ENCODE data around the gene MDFIC.

The MDFIC gene

GRCh38 chr7:114903131-114903530 lies 18.8 kb upstream of the MDFIC start:
- DNase-seq (ENCODE audit: low read depth) = no peak
- H3K4me3 ChIP-seq (ENCODE audit: low read depth, low read length) = no peak overlapping the region
- no peak for TF ChIP-seq MYC (IDR thresholded peaks at IDR 0.05; ENCODE audit: low read depth, low read length)
- no peak for TF ChIP-seq POLR2A (IDR thresholded peaks at IDR 0.05; ENCODE audit: extremely low read depth, insufficient read length)
- TF ChIP-seq MAX (IDR thresholded peaks at IDR 0.05; ENCODE audit: low read depth, low read length) = no peak
- no peak for TF ChIP-seq CTCF (IDR thresholded peaks at IDR 0.05; ENCODE audit: low read depth, low read length)

DNA sequence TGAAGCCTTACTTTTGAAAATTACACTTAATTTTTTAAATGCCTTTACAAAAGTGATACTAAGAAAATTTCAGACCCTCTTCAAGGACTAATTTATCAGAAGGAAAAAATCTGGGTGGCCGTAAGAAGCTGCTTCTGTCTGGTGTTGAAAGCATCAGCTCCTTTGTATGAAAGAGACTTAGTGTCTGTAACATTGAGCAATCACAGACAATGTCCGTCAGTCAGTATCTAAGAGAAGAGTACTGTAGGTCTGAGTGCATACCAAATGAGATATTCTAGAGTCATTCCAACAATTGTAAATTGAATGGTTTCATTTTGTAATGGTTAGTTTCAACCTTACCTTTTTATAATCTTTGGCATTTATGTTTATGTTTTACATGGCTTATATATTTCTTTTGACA lies 11.1 kb upstream of the MDFIC start:
- H3K4me3 ChIP-seq (ENCODE audit: low read depth, low read length) = no peak overlapping the region
- TF ChIP-seq MAX (IDR thresholded peaks at IDR 0.05; ENCODE audit: low read depth, low read length) = no peak
- peak; percentile 15 for DNase-seq (ENCODE audit: low read depth)

DNA sequence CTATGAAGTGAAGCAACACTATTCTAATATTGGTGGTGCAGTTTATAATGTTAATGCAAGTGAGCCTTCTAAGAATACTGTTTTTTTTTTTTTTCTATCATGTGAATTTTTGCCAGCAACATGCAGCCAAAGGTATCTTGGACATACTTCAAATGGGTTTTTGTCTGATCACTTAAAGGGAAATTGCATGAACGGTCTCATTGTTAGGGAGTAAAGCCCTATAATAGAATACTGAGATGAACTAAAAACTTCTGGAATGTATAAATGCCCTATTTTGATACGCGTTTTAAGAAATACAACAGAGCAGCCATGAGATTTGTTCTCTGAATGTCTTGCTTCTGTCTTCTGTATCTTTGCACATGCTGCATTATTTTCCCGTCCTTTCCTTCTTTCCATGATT lies 10.5 kb upstream of the MDFIC start:
- H3K4me3 ChIP-seq (ENCODE audit: low read depth, low read length) = no peak overlapping the region
- no peak for DNase-seq (ENCODE audit: low read depth)
- TF ChIP-seq CTCF (IDR thresholded peaks at IDR 0.05; ENCODE audit: low read depth, low read length) (no peak), POLR2A (IDR thresholded peaks at IDR 0.05; ENCODE audit: extremely low read depth, insufficient read length) (no peak), MYC (IDR thresholded peaks at IDR 0.05; ENCODE audit: low read depth, low read length) (no peak), MAX (IDR thresholded peaks at IDR 0.05; ENCODE audit: low read depth, low read length) (no peak)

DNA sequence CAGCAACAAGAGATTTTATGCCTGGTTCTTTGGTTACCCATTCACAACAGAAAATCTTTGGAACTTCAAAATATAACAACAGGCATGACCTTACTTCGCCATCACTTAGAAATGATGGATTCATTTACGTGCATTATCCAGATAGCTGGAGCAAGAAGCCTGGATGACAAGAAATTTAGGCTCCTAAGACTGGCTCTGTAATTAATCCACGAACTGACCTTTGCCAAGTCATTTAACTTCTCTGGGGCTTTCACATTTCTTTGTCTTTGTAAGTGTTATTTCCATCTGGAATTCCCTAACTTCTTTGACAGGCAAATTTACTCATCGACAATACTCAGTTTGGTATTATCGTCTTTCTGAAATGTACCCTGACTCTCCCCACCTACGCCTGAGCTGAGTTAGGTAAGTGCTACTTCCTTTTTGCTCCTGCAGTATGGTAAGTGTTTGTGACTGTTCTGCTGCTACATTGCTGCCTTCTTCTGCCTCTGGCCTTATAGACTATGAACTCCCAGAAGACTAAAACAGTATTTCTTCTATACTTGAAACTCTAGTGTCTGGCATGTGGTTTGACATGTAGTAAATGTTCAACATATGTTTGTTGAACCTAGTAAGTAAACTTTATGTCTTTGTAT lies 5.5 kb upstream of the MDFIC start:
- no peak for TF ChIP-seq CTCF (IDR thresholded peaks at IDR 0.05; ENCODE audit: low read depth, low read length)
- TF ChIP-seq MAX (IDR thresholded peaks at IDR 0.05; ENCODE audit: low read depth, low read length) = no peak
- no peak for TF ChIP-seq POLR2A (IDR thresholded peaks at IDR 0.05; ENCODE audit: extremely low read depth, insufficient read length)
- TF ChIP-seq MYC (IDR thresholded peaks at IDR 0.05; ENCODE audit: low read depth, low read length) = no peak
- H3K4me3 ChIP-seq (ENCODE audit: low read depth, low read length) = no peak overlapping the region
- DNase-seq (ENCODE audit: low read depth) = no peak

GRCh38 chr7:114917211-114917839 lies 4.6 kb upstream of the MDFIC start:
- no peak for DNase-seq (ENCODE audit: low read depth)
- TF ChIP-seq MAX (IDR thresholded peaks at IDR 0.05; ENCODE audit: low read depth, low read length) (no peak), POLR2A (IDR thresholded peaks at IDR 0.05; ENCODE audit: extremely low read depth, insufficient read length) (no peak), CTCF (IDR thresholded peaks at IDR 0.05; ENCODE audit: low read depth, low read length) (no peak), MYC (IDR thresholded peaks at IDR 0.05; ENCODE audit: low read depth, low read length) (no peak)
- no peak overlapping the region for H3K4me3 ChIP-seq (ENCODE audit: low read depth, low read length)

DNA sequence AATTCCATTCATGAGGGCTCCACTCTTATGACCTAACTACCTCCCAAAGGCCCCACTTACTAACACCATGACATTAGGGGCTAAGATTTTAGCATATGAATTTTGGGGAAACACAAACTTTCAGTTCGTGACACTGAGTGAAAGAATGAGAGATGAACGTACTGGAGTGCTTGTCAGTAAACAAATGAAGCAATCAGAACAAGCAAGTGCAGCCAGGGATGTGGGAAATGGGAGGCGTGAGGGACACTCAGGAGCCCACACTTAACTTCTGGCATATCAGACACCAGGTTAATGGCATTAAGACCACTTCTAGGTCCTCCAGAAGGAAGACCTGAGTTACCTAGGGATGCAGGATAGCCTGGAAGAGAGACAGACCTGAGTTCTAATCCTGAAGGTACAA lies 2.3 kb upstream of the MDFIC start:
- no peak for DNase-seq (ENCODE audit: low read depth)
- H3K4me3 ChIP-seq (ENCODE audit: low read depth, low read length) = no peak overlapping the region
- TF ChIP-seq MYC (IDR thresholded peaks at IDR 0.05; ENCODE audit: low read depth, low read length) = no peak
- TF ChIP-seq POLR2A (IDR thresholded peaks at IDR 0.05; ENCODE audit: extremely low read depth, insufficient read length) = no peak
- no peak for TF ChIP-seq CTCF (IDR thresholded peaks at IDR 0.05; ENCODE audit: low read depth, low read length)
- TF ChIP-seq MAX (IDR thresholded peaks at IDR 0.05; ENCODE audit: low read depth, low read length) = no peak

All from NB4 (cell line).